ENCODE measurements around the gene NEGR1.

Gene NEGR1

DNA sequence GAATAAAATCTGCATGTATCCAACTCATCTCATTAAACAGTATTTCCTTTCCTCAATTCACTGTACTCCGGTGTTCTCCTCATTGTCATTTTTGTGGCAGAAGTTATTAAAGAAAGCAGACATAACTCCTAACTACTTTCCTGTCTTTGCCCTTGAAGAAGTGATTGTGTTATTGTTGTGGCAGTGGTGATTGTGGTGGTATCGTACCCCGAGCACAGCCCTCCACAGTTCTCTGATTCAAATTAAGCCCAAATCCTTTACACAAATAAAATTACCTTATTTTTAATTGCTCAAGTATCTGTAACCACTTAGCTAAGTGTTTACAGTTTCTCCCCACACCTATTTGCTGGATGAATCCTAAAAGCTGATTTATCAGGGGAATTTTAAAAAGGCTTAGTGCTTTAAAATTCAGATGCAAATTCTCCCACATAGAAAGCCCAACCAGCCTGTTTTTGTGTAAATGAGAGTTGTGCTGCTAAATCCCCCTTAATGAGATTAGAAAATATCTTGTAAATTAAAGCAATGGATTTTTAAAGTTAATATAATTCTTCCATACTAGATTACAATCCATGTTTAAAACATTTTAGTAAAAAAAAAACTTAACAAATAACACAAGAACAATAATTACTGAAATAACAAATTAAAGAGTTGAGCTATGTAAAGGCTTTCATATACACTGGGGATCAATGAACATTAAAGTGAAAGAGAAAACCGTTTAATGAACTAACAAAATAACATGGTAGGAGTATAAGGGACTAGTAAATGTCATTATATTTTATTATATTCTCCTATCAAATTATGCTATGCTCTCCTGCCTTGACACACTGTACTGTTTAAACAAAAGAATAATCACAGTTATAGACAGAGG, 259.0 kb downstream of the NEGR1 start:
- DNase-seq (ENCODE audit: low spot score): no peak

DNA sequence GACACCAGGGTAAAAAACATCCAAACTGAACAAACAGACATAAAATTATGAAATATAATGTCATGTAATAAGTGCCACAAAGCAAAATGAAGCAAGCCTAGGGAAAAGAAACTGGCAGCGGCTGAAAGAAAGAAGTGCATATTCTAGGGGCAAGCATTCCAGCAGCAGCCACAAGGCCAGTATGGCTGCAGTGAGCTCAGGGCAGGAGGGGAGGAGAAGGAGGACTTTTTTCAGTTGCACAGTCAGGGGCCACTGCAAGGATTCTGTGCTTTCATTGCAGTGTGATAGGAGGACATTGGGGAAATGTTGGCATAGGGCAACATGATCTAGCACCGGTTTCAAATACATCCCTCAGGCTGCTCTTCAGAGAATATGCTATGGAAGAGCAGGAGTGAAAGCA, 263.8 kb downstream of the NEGR1 start:
- DNase-seq (ENCODE audit: low spot score): no peak

DNA sequence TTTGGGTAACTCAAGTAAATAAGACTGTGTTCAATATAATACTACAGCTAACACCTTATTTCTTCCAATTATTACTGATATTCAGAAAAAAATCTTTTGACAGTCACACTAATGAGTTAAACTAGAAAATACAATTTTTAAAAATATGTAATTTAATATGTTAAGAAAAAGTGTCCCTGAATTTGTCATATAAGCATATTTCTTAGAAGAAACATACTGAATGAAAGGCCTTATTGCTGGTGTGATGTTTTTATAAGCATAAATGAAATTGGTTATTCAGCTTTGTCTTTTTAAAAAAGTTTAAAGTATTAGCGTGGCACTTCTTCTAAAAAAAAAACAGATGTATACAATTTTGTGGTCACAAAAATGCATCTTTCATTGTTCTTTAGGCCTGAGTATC, 267.3 kb downstream of the NEGR1 start:
- DNase-seq (ENCODE audit: low spot score): no peak

DNA sequence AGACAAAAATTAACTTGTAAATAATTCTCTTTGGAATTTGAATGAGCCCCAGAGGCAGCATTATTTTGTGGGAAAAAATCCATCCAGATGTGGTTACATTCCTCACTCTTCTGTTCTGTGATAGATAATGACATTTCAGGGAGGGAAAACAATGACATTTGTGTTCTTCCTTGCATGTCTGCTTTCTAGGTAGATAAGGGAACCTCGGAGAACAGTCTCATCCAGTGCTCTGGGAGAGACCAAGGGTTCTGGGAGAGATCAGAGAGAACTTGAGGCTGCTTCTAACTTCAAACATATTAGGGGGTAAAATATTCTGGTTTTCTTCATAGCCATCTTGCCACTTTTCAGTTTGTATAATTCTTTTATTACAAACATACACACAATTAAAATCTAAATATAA, 269.2 kb downstream of the NEGR1 start:
- no peak for DNase-seq (ENCODE audit: low spot score)

DNA sequence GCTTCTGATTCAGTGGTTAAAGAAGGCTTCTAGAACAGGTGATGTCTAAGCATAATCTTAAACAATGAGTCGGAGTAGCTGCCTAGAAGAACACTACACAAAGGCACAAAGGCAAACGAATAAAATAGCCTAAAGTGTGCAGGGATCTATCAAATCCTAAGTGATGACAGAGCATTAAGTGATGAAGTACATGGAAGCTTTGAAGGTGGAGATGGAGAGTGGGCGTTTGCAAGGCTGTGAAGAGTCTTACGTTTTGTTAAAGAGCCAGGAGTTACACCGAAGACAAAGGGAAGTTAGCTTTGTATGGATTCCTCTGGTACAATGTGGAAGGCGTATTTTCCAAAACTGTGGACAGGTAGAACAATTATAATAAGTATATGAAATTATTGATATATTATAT, 270.6 kb downstream of the NEGR1 start:
- DNase-seq (ENCODE audit: low spot score): no peak

DNA sequence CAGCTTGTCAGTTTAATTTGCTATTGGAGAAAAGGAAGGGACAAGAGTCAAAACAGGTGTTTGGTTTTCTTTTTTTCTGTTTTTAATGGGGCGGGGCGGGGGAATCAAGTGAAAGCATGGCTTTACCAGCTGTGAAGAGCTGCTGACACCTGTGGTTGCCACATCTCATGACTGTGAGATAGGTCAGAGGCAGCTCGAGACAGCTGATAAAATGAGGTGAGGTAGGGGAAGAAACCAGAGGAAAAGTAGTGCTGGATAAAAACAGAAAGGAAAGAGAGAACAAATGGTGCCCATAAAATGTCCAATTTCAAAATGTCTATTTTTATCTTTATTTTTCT, 272.3 kb downstream of the NEGR1 start:
- no peak for DNase-seq (ENCODE audit: low spot score)

DNA sequence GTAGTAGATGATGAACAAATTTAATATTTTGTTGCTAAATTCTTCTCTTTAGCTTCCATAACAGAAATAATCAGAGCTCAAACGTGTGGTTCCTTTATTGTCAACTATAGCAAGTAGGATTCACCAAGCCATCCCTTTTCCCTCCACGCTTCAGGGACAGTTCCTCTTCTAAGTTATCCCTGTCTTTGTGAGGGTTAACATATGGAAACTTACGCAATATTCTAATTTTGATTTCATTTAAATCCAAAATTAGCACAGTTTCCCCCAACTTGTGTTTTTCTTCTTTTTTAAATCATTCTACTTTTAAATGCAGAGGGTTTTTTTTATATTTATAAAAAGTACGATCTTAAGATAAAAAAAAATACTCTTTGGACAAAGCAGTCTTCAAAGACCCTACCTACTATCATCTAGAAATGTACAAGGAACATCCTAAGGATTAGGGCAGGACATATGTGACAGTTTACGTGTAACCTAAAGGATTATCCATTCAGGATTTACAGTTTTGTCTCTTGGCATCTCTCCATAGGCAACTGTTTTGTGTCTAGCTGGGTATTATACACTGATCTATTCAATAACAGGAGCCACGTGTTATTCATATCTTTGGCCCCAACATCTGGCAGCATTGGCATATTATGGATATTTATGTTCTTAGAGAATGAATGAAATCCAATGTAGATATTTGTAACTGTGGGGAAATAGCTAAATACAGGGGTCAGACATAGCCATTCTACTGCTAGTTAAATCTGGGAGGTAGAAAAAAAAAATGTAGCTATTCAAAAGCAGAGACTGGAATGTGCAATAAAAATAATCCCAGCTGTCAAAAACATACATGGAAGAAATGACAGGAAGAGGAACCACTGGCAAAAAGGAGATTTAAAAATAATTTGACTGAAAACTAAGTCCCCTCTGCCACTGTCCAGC, 272.9 kb downstream of the NEGR1 start:
- DNase-seq (ENCODE audit: low spot score): no peak

DNA sequence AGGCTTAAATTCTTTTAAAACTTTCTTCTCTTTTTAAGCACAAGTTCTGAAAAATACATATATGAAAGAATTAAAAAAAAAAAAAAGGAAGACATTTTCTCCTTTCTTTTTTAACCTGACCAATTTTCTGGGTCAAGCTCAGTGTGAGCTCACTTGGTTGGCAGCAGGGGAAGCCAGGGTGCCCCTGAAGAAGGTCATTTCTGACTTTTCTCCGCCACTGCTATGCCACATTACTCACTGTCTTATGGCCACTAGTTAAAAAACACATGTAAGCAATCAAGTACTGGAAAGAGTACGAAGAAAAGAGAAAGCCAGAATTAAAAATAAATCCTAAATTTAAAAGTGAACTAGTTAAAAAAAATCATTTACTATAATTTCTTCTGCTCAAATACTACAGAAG, 275.0 kb downstream of the NEGR1 start:
- DNase-seq (ENCODE audit: low spot score): no peak

DNA sequence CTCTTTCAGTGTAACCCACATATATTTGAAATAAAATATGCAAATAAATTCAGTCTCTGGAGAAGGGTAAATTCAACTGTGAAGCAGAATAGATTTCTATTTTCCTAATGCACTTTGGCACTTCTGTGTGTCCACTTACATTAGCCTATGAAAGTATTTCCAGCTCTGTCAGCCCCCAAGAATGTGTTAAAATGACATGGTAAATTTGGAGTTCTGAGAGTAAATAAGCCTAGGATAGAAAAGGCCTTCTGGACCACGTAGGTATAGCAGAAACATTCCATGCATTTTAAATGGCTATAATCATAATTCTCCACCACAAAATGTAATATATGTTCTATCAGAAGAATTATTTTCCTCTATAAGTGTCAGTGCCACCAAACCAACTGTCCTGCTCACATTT, 276.2 kb downstream of the NEGR1 start:
- no peak for DNase-seq (ENCODE audit: low spot score)

DNA sequence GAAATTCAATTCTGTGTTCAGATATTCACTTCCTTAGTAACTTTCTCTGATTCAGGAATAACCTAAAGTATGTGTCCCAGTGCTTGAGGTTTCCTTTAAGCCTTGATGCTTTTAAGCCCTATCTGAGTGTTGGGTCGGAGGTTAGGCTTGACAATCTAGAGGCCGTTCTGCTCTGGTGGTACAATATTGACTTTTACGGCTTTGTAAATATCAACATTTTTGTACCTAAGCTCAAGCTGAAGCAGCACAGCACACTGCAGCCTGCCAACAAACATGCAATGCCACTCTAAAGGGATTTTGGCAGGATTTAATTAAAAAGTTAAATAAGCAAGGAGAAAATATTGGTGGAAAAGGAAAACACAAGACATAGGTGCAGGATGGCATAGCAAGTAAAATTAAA, 279.2 kb downstream of the NEGR1 start:
- DNase-seq (ENCODE audit: low spot score): no peak

DNA sequence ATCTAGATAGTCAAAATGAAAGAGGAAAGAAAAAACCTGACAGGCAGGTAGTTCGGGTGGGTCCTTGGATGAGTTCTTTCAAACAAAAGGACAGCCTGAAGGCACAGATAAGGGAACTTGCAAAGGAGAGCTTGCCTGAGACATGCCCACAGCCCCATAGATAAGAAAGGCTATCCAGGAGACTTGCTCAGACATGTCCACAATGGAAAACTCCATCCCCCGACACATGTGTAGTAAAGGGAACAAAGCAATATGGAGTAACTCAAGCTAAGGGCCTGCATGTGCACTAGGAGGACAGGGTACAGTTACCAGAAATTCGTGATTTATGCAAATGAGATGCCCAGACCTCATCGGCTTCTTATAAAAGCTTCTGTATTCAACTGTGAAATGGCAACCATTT, 281.5 kb downstream of the NEGR1 start:
- DNase-seq (ENCODE audit: low spot score): no peak

DNA sequence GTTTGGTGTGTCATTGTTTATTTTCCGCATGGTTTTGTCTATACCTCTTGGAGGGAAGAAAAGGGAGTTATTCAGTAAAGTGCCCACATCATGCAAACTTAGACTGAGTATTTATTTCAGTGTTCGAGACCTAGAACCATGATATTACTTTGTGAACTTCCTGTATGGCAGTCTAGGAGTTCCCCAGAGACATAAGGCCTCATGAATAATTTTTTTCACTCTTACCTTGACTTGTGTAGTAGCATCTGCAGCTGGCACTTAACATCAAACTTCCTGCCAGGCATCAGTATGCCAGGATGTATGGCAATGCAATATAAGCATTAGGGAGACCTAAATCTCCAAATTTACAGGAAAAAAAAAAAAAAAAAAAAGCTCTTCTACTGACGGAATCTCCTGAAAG, 287.7 kb downstream of the NEGR1 start:
- no peak for DNase-seq (ENCODE audit: low spot score)

DNA sequence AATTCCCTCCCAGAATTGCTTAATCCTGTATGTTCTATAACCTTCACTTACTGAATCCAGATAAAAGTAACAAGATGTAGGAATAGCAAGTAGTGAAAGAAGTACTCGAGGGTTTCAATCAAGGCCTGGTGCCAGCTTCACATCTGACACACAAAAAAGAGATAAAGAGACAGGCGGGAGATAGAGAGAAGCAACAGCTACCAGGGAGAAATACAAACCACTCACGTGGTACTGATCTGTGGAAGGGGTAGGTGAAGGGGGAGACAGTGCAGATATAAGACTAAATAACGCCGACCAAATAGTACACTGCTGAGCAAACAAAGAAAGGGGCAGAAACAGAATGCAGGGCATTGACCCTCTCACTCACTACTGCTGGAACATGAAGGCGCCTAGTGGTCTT, 295.2 kb downstream of the NEGR1 start:
- DNase-seq (ENCODE audit: low spot score): no peak

DNA sequence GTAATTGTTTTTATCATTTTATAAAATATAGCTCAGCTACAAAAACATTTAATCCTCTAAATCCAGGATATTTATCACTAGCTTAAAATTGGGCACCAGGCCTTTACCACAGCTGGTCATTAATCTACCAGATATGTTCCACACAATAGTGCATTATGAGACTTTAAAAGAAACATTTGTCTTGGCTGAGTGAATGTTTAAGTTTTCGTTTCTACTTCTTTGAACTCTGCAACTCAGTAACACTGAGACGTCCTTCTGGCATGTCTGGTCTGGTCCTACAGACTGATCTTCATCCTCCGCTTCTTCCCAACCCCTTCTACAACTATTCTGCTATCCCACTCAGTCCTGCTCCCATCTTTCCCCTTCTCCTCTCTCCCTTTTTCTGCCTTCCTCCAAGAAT, 296.2 kb downstream of the NEGR1 start:
- DNase-seq (ENCODE audit: low spot score): no peak

DNA sequence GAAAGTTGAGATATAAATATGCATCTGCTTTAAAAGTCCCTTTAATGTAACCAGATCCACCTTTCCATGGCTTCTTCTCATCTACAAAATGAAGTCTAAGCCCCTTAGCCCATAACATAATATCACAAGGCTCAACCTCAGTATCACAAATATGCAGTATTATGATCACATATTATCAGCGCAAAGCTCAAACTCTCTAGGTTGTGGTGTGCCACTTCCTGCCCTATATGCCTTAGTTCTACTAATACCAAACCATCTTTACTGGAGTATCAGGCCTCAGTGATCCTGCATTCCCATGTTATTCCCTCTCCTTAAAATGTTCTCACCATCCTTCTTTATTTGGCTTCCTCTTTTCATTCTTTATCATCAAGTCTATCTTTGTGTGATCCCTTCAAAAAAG, 301.8 kb downstream of the NEGR1 start:
- no peak for DNase-seq (ENCODE audit: low spot score)

DNA sequence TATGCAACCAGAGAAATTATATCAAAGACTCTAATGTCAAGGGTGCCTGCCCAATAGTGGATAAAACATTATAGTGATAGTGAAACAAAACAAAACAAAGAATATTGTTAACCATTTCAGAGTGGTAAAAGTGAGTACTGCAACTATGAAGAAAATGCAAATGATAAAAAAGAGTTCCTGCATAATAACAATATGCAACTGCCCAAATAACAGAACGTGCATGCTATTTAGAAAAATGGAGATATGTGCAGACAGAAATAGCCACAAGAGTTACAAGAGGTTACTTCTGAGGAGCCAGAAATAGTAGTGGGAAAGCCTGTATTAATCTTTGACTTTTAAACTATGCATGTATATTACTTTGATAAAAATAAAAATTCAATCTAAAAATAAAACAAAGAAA, 302.5 kb downstream of the NEGR1 start:
- DNase-seq (ENCODE audit: low spot score): no peak

DNA sequence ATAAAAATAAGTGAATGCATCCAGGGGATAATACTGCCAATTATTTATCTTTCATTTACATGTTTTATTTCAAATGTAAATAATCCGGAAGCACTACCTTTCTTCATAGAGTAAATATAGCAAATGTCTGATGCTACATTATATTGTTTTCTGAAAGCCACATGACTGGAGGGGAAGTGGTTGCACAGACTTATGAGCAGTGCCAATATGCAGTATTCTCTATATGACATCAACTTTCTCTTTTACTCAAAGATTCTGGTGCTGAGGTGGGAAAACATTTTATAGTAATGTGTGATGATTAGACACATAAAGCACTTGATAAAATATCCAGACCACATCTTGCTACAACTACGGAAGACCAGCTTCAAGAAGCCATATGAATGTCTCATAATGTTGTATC, 314.7 kb downstream of the NEGR1 start:
- no peak for DNase-seq (ENCODE audit: low spot score)

DNA sequence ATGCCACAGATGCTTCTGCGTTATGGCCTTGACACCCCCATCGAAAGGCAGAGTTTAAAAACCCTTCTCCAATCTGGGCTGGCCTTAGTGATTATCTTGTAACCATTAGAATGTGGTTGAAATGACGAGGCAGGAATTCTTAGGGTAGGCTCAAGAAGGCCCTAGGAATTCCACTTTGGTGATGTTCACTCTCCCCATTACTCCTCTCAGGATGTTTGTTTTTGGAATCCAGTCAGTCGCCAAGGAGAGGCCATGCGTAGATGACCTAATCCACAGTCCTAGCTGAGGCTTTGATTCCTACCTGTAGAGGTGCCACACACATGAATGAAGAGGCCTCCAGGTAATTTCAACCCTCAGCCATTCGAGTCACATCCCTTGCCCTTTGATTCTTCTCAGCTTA, 318.2 kb downstream of the NEGR1 start:
- no peak for DNase-seq (ENCODE audit: low spot score)

DNA sequence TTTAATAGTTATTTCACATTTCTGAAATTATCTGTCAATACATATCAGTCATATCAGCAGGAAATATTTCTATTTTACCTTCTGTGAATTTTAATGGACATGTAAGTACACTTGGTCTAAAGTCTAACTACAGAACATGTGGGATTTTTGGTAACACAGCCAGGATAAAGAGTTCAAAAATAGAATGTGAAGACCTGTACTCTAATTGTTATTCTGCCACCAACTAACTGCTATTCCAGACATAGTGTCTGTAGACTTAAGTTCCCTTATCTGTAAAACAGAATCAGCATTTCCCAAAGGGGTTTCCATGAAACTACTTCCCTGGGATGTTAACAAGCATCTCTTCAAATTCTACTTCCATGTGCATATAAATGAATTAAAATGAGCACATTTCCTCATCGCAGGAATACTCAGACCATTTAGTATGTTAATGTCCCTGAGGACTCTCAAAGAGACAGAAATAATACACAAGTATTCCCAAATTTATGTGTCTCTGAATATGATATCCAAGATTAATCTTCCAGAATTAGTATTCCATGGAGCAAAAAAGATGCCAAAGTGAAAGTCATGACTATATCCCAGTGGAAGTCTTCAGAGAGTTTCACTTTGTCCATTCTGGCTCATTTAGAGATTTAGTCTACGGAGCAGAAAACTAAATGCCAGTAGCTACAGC, 325.6 kb downstream of the NEGR1 start:
- no peak for DNase-seq (ENCODE audit: low spot score)

DNA sequence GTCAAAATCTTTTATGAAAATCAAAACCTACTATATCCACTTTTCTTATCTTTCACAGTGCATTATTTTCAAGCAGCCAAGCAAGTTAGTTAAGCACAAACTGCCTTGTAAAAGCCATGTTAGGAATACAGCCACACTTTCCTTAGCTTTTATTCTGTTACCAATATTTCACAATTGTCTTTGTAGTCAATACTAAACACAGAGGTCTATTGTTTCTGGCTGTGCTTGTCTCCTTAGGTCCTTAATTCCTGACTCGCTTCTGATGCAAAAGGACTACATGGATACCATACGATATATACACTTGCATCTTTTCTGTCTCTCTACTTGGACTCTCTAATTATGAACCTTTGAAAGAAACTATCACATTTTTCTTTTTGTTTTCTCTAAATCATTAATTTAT, 331.8 kb downstream of the NEGR1 start:
- no peak for DNase-seq (ENCODE audit: low spot score)

DNA sequence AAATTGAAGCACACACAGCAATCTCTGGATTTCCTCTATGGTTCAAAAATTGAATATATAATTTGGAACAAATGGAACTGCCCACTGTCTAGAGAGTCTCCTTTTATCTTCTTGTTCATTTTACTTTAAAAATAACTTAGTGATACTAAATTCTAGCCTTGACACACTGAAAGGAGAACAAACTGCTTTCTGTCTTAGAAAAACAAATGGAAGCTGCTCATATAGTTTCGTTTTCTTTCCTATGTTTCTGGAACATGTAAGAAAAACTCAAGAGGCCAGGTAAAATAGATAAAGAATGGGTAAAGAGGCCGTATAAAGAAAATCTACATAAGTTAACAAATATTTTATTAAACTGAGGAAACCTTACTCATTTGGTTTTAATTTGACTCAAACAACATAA, 332.7 kb downstream of the NEGR1 start:
- no peak for DNase-seq (ENCODE audit: low spot score)

DNA sequence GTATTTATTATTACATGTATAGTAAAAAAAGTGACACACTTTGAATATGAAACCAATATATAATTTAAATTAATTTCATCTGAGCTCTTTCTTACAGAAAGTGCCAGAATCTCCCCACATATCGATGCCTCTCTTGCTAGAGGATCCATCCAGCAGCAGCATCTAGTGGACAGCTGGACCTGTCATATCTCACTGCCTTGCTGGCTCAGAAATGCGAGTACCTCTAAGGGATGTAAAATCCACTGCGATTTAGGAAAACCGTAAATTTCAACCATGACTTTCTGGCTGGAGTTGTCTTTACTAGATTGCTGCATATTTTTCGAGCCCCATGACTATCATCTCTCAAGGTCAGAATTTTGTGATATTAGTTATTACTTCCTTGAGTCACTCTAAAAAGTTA, 333.8 kb downstream of the NEGR1 start:
- DNase-seq (ENCODE audit: low spot score): no peak

DNA sequence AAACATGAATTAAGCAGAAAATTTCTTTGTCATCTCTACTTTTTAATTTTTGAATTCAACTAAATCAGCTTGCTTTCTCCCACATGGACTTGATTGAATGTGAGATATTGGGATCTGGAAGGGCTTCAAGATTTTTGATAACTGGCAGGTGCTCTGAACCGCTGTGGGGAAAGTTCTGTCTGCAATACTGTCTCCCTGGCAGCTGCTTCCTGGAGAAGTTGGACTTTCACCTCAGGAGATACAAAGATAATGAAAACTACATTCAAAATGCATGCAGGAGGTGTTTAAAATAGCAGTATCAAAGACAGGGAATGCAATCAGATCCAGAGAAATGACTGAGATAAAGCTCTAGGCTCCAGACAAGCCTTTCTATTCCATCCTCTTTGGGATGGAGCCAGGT, 338.3 kb downstream of the NEGR1 start:
- no peak for DNase-seq (ENCODE audit: low spot score)

Data from hematopoietic multipotent progenitor cell treated with erythropoietin and hydrocortisone succinate and interleukin-3 and kit ligand, for 15 days (in vitro differentiated cells).